Nephron progenitor cell (in vitro differentiated cells): Measurements from ENCODE around the gene MEAK7.

Experiments used
- DNase-seq: peaks from one replicate; pipeline ENCODE4 v3.0.0; 2021
- H3K27ac Mint-ChIP-seq: 2 replicates; pipeline ENCODE4 v1.8.0; 2021; ENCODE audit warnings: mild to moderate bottlenecking, moderate library complexity, mixed read lengths
- H3K27me3 Mint-ChIP-seq: 2 replicates; pipeline ENCODE4 v1.8.0; 2021; ENCODE audit warnings: mild to moderate bottlenecking, low read depth, mixed read lengths; ENCODE audit not compliant: poor library complexity
- H3K36me3 Mint-ChIP-seq: 2 replicates; pipeline ENCODE4 v1.8.0; 2021; ENCODE audit warnings: low read depth, mixed read lengths
- H3K4me1 Mint-ChIP-seq: 2 replicates; pipeline ENCODE4 v1.8.0; 2021; ENCODE audit warnings: mixed read lengths
- H3K4me3 Mint-ChIP-seq: 2 replicates; pipeline ENCODE4 v1.8.0; 2021; ENCODE audit warnings: mild to moderate bottlenecking, moderate library complexity, mixed read lengths
- H3K9me3 Mint-ChIP-seq: 2 replicates; pipeline ENCODE4 v1.8.0; 2021; ENCODE audit warnings: mild to moderate bottlenecking, moderate library complexity, mixed read lengths
- TF ChIP-seq, protein P1 (sequence below): fragments of 200-600 bp; sonication (generic); IDR thresholded peaks from 2 replicates; pipeline ENCODE4 v1.5.0; 2021; ENCODE audit warnings: antibody characterized with exemption

MEAK7 gene

DNA sequence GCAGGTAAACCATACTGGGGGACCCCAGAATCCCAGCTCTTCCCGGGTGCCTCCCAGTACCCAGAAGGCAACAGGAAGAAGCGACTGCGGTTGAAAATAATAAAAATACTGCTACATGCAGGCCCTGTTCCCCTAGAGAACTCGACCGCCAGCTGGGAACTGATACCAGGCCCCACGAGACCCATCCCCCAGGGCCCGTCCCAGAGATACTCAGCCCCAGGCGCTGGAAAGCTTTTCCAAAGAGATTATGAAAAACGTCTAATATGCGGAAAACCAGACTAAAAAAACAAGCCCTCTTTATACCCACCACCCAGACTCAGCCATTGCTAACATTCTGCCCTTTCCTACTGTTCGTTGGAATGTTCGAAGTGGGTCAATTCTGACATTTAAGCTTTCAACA, 12.9 kb upstream of the MEAK7 start:
- Mint-ChIP-seq H3K4me1 (peaks cover 75% of the 10 kb centered on the region), H3K36me3 (no peaks in the 10 kb centered on the region), H3K4me3 (no peak overlapping the region), H3K9me3 (no peaks in the 10 kb centered on the region), H3K27ac (no peak overlapping the region), H3K27me3 (peaks cover 6% of the 10 kb centered on the region)
- no peak for DNase-seq
- TF ChIP-seq, protein P1, sequence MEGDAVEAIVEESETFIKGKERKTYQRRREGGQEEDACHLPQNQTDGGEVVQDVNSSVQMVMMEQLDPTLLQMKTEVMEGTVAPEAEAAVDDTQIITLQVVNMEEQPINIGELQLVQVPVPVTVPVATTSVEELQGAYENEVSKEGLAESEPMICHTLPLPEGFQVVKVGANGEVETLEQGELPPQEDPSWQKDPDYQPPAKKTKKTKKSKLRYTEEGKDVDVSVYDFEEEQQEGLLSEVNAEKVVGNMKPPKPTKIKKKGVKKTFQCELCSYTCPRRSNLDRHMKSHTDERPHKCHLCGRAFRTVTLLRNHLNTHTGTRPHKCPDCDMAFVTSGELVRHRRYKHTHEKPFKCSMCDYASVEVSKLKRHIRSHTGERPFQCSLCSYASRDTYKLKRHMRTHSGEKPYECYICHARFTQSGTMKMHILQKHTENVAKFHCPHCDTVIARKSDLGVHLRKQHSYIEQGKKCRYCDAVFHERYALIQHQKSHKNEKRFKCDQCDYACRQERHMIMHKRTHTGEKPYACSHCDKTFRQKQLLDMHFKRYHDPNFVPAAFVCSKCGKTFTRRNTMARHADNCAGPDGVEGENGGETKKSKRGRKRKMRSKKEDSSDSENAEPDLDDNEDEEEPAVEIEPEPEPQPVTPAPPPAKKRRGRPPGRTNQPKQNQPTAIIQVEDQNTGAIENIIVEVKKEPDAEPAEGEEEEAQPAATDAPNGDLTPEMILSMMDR, result no peak

DNA sequence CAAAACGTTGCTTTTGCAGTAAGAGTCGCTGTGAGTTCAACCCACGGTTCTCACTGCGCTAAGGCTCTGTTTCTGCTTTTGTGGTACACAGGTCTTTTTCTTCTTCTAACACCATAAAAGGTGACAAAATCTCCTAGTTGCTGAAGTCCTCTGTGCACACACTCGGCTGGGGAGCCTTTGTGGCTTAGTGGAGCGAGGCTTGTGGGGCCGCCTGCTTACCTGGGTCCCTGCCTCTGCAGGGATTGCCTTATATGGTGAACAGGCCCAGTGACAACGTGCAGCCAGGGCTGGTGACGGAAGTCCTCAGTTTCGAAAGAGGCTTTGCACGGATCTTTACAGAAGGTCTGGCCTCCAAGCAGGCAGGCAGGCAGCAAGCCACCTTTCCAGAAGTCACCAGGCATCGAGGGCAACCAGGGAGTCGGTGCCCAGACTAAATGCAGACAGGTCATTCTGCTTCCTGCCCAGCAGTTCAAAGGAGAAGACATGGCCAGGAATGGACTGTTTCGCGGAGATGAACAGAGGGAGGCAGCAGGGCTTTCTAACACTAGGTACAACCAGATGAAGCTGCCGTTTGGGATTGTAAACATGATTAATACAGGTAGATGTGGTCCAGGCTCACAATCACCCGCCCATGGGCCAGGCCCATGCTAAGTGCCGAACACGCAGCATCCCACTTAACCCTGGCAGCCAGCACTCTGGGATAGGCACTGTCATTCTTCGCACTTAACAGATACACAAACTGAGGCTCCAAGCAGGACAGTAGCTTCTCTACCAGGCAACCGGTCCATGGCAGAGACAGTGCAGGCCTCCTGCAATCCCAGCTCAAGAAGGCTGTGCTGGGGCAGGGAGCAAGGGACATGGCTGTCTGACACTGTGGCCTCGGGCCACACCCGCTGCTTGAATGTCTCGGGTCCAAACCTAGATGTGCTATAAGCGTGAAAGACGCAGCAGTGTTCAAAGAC, 10.7 kb upstream of the MEAK7 start:
- Mint-ChIP-seq H3K4me3 (peak overlapping the region; percentile 27), H3K9me3 (no peaks in the 10 kb centered on the region), H3K27me3 (peaks cover 13% of the 10 kb centered on the region), H3K4me1 (peaks cover 76% of the 10 kb centered on the region), H3K36me3 (no peaks in the 10 kb centered on the region), H3K27ac (peak overlapping the region; percentile 83)
- DNase-seq, result no peak
- TF ChIP-seq, protein P1, result no peak

DNA sequence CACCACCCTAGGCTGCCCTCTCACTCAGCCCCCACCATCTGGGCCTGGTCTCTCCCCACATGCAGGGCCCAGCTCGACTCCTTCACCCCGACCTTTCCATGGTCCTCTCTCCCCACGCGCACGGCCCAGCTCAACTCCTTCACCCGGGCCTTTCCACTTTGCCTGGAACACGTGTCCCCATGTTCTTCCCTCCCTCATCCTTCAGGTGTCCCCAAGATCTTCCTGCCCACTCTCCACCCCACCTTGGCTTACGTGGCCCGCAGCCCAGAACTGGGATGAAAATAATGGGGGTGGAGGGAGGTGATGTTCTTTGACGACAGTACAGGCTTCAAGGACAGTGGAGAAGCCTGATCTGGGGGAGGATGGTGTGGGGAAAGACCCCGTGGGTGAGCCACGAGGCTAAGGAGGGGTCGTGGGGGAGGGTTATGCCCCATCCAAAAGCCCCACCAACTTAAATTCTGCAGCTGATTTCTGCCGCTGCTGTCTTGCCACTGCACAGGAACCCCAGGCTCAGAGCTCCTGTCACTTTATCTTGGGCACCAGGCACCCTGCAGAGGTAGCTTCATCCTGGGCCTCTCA, 9.9 kb upstream of the MEAK7 start:
- no peak overlapping the region for H3K4me3 Mint-ChIP-seq
- no peak for DNase-seq
- peaks cover 15% of the 10 kb centered on the region for H3K27me3 Mint-ChIP-seq
- H3K27ac Mint-ChIP-seq, result no peak overlapping the region
- H3K36me3 Mint-ChIP-seq, result no peaks in the 10 kb centered on the region
- H3K9me3 Mint-ChIP-seq, result no peaks in the 10 kb centered on the region
- TF ChIP-seq, protein P1, result no peak
- peaks cover 74% of the 10 kb centered on the region for H3K4me1 Mint-ChIP-seq

DNA sequence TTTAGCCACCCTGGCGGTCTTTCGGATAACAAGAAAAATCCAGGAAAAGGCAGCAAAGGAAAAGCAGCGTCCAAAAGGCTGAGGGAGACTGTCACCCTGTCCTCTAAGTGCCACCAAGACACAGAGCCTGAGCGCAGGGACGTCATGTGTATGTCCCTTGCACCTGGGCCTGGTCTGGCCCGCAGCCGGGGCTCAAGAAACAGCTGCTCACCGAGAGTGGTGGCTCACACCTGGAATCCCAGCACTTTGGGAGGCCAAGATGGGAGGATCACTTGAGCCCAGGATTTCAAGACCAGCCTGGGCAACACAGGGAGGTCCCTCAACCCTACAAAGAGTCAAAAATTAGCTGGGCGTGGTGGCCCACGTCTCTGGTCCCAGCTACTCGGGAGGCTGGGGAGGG, 9.2 kb upstream of the MEAK7 start:
- H3K27me3 Mint-ChIP-seq, result peaks cover 17% of the 10 kb centered on the region
- DNase-seq, result no peak
- TF ChIP-seq, protein P1, result no peak
- peaks cover 74% of the 10 kb centered on the region for H3K4me1 Mint-ChIP-seq
- no peak overlapping the region for H3K27ac Mint-ChIP-seq
- no peak overlapping the region for H3K4me3 Mint-ChIP-seq
- no peaks in the 10 kb centered on the region for H3K9me3 Mint-ChIP-seq
- no peaks in the 10 kb centered on the region for H3K36me3 Mint-ChIP-seq

DNA sequence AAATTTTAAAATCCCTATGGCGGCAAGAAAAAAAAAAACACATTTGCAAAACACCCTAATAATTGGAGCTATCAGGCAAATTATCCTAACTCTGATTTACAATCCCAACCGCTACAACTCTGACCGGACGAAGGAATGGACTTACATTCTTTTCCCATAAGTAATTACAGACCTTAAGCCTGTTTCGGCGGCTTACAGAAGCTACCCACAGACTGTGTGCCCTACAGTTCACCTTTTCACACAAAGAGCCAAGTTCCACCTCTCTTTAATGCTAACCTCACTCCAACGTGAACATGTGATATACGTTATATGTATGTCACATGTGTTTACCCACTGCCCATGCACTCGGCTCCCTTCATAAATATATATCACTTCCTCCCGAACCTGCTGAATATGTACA, 8.7 kb upstream of the MEAK7 start:
- Mint-ChIP-seq H3K27ac (peak overlapping the region; percentile 4), H3K27me3 (peaks cover 17% of the 10 kb centered on the region), H3K4me3 (no peak overlapping the region), H3K36me3 (no peaks in the 10 kb centered on the region), H3K9me3 (no peaks in the 10 kb centered on the region), H3K4me1 (peaks cover 78% of the 10 kb centered on the region)
- DNase-seq, result no peak
- TF ChIP-seq, protein P1, result no peak
